ENCODE data around the gene ADAP1. TPM values are rescaled to one million over a fixed set of nuclear protein-coding genes. Genes with fewer than 3 reads are reported as not detected.

Gene ADAP1
- total RNA-seq, 1 experiment from 2014 or later = 6.2 TPM

DNA sequence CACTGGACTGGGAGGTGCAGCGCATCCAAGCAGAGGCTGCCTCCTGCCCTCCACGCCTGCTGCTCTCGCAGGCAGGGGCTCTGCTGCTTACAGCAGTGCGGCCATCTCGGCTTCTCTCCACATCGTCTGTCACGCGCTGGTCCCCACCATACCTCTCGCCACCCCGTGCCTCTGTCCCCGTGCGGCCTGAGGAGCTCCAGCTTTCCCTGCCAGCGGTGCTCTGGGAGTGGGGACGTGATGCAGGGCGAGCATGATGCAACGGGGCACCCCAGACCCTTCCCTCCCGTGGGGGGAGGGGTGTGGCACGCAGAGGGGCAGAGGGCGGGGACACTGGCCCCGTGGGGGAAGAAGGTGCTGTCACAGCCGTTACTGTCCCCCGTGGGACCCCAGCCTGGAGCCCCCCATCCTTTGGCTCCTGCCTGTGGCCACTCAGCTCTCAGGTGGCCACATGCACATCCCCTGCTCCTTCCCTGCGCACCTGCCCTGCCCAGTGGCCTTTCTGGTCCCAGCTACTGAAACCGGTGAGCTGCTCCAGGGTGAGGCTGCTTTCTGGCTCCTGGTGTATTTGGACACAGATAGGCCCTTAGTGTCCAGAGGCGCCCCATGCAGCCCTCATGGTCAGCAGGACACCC, 69.1 kb downstream of the ADAP1 start:
- Mint-ChIP-seq H3K4me3 (no peak overlapping the region), H3K9me3 (peaks cover 0 to 3% of the 10 kb centered on the region in 2 experiments; a peak in 1 of 5 replicates), H3K27ac (no peak overlapping the region; a peak in 1 of 7 replicates), H3K36me3 (ENCODE audit: insufficient read depth in 1 of 3, low read depth in 3 of 3) (peaks cover 16 to 33% (median 27%) of the 10 kb centered on the region in 3 experiments), H3K27me3 (ENCODE audit: low read depth) (no peaks in the 10 kb centered on the region), H3K4me1 (peaks cover 2 to 6% of the 10 kb centered on the region in 2 experiments; a peak in 1 of 4 replicates)
- Histone ChIP-seq H3K4ac (ENCODE audit: low read depth, low read length) (no peak overlapping the region), H4K91ac (ENCODE audit: insufficient read length, low read depth, low read length) (no peak overlapping the region), H3K56ac (ENCODE audit: insufficient read length, low read depth, low read length) (no peak overlapping the region), H3K14ac (ENCODE audit: insufficient read depth, low read length) (no peak overlapping the region), H2BK20ac (ENCODE audit: low read depth, low read length, poor library complexity, severe bottlenecking) (no peak overlapping the region), H2AFZ (ENCODE audit: low read length) (no peak overlapping the region), H3T11ph (ENCODE audit: low read length) (no peak overlapping the region), H3K27me3 (ENCODE audit: insufficient read depth, low read length) (no peaks in the 10 kb centered on the region), H2BK120ac (ENCODE audit: low read depth, low read length, poor library complexity, severe bottlenecking) (no peak overlapping the region), H4K8ac (replicated peaks; ENCODE audit: insufficient read length, low read depth, low read length) (no peak overlapping the region), H3K23ac (ENCODE audit: insufficient read length, low read depth, low read length) (no peak overlapping the region), H3K18ac (ENCODE audit: insufficient read length, low read depth, low read length) (no peak overlapping the region), H2BK15ac (ENCODE audit: low read depth, low read length) (no peak overlapping the region), H2AK5ac (ENCODE audit: insufficient read length, low read length) (no peak overlapping the region), H3K79me1 (ENCODE audit: insufficient read depth, low read depth, low read length, poor library complexity, severe bottlenecking) (peaks cover 9% of the 10 kb centered on the region), H3K9ac (ENCODE audit: extremely low read depth, insufficient read length, low read length) (no peak overlapping the region), H4K5ac (ENCODE audit: insufficient read length, low read depth, low read length) (no peak overlapping the region), H3K23me2 (ENCODE audit: insufficient read length, low read depth, low read length, poor library complexity, severe bottlenecking) (no peaks in the 10 kb centered on the region), H3K79me2 (ENCODE audit: insufficient read depth, low read length) (peaks cover 39% of the 10 kb centered on the region; the same call in 1 of the 2 replicates), H3K27ac (ENCODE audit: insufficient read length, low read depth, low read length) (no peak overlapping the region), H3K4me1 (ENCODE audit: insufficient read depth, low read length) (no peaks in the 10 kb centered on the region), H3K9me3 (ENCODE audit: control insufficient read depth, low read depth, low read length) (no peaks in the 10 kb centered on the region), H2BK5ac (ENCODE audit: insufficient read length, low read length) (no peak overlapping the region), H4K20me1 (ENCODE audit: control insufficient read depth, insufficient read depth, insufficient read length) (no peaks in the 10 kb centered on the region), H2BK12ac (ENCODE audit: insufficient read length, low read depth, low read length) (no peak overlapping the region), H3K4me2 (ENCODE audit: insufficient read depth, insufficient read length, low read length) (no peak overlapping the region)
- no CpG with 5 or more reads among the region's 25 CpGs for WGBS (ENCODE audit: extremely low coverage, insufficient read length, low lambda C conversion rate)
- TF ChIP-seq, protein P1, sequence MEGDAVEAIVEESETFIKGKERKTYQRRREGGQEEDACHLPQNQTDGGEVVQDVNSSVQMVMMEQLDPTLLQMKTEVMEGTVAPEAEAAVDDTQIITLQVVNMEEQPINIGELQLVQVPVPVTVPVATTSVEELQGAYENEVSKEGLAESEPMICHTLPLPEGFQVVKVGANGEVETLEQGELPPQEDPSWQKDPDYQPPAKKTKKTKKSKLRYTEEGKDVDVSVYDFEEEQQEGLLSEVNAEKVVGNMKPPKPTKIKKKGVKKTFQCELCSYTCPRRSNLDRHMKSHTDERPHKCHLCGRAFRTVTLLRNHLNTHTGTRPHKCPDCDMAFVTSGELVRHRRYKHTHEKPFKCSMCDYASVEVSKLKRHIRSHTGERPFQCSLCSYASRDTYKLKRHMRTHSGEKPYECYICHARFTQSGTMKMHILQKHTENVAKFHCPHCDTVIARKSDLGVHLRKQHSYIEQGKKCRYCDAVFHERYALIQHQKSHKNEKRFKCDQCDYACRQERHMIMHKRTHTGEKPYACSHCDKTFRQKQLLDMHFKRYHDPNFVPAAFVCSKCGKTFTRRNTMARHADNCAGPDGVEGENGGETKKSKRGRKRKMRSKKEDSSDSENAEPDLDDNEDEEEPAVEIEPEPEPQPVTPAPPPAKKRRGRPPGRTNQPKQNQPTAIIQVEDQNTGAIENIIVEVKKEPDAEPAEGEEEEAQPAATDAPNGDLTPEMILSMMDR (conservative IDR thresholded peaks at IDR 0.05) = no peak
- no peak for DNase-seq

All from H9 (cell line).